Measurements from ENCODE around the gene RNF213.

GRCh38 chr17:80281516-80281915 lies 20.9 kb downstream of the RNF213 start:
- TF ChIP-seq CTCF (IDR thresholded peaks at IDR 0.05 in 2 of 3, conservative IDR thresholded peaks at IDR 0.05 in 1 of 3; ENCODE audit: control insufficient read depth in 2 of 3, extremely low read depth in 1 of 3, insufficient read depth in 1 of 3, low read depth in 3 of 3, low read length in 3 of 3) (no peak), EZH2 (IDR thresholded peaks at IDR 0.05; ENCODE audit: borderline replicate concordance, control insufficient read depth, low read depth, low read length) (no peak), MYB (IDR thresholded peaks at IDR 0.05; ENCODE audit: borderline replicate concordance, low read depth, low read length) (no peak), ZNF274 (IDR thresholded peaks at IDR 0.05; ENCODE audit: insufficient read depth, insufficient read length) (no peak), TAF1 (IDR thresholded peaks at IDR 0.05; ENCODE audit: borderline replicate concordance, low read depth, low read length) (no peak)

Measured in GM12878 (cell line).